Measurements from ENCODE around the gene IL16. TPM values are rescaled to one million over a fixed set of nuclear protein-coding genes. Genes with fewer than 3 reads are reported as not detected.

Gene IL16
- polyA plus RNA-seq, 2 of the 4 experiments (the other 2 are of a cell fraction): 0.09 TPM; not detected in 1

DNA sequence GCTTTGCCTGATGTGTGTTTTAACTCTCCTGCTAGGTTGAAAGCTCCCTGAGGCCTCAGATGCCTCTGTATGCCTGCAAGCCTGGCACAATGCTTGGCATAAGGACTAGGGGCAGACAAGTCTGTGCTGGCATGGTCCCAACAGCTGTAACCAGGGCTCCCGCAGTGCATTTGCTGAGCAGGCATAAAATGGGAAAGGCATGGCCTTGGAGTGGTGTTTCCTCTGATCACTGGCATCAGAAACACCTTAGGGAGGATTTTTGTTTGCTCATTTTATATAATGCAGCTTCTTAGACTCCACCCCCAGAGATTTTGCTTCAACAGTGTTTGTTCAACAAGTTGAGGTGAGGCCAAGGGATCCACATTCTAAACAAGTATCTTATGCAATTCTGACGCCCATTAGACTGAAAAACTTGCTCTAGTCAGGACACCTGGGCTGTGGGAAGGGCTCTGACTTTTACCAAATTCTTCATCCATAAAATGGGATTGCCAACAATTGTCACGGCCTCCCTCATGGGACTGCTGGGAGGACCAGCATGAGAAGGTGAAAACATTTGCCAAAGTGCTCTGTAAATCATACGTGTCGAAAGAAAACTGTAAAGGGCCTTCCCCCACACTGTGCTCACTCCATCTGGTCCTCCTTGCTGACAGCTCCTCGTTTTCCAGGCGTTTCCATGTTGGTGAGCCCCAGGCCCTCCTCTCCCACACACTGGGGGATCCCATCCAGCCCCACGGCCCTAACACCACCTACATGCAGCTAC lies 84.2 kb downstream of the IL16 start:
- ChIA-PET POLR2A (no interaction called here), CTCF (interaction anchor here (1.0 to 20.2 kb wide), 10 partner anchors 10 to 174 kb away, joined by 3 to 361 read pairs (median 6); no protein-coding TSS in a partner anchor)
- Histone ChIP-seq H3K9me3 (peaks cover 15% of the 10 kb centered on the region; the same call in 2 of the 3 replicates), H3K4me3 (no peak overlapping the region), H3K27ac (no peak overlapping the region), H3K4me1 (no peaks in the 10 kb centered on the region), H3K4me2 (no peak overlapping the region)
- DNase-seq (ENCODE audit: low read depth in 1 of 2, low spot score in 1 of 2) (no peak), ATAC-seq (no peak), FAIRE-seq (no peak)
- TF ChIP-seq CHD2 (IDR thresholded peaks at IDR 0.05; ENCODE audit: low read length, partially characterized antibody): no peak
- no peak for TF ChIP-seq EHF (CRISPR knock-in tag; IDR thresholded peaks at IDR 0.05)
- TF ChIP-seq HEYL (CRISPR knock-in tag; IDR thresholded peaks at IDR 0.05): no peak
- TF ChIP-seq, protein P1, sequence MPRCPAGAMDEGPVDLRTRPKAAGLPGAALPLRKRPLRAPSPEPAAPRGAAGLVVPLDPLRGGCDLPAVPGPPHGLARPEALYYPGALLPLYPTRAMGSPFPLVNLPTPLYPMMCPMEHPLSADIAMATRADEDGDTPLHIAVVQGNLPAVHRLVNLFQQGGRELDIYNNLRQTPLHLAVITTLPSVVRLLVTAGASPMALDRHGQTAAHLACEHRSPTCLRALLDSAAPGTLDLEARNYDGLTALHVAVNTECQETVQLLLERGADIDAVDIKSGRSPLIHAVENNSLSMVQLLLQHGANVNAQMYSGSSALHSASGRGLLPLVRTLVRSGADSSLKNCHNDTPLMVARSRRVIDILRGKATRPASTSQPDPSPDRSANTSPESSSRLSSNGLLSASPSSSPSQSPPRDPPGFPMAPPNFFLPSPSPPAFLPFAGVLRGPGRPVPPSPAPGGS (IDR thresholded peaks at IDR 0.05): no peak
- no peak for TF ChIP-seq POLR2AphosphoS2 (conservative IDR thresholded peaks at IDR 0.05; ENCODE audit: low read length)
- TF ChIP-seq, protein P2, sequence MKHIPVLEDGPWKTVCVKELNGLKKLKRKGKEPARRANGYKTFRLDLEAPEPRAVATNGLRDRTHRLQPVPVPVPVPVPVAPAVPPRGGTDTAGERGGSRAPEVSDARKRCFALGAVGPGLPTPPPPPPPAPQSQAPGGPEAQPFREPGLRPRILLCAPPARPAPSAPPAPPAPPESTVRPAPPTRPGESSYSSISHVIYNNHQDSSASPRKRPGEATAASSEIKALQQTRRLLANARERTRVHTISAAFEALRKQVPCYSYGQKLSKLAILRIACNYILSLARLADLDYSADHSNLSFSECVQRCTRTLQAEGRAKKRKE (CRISPR knock-in tag; IDR thresholded peaks at IDR 0.05; ENCODE audit: low read depth): no peak
- TF ChIP-seq, protein P3, sequence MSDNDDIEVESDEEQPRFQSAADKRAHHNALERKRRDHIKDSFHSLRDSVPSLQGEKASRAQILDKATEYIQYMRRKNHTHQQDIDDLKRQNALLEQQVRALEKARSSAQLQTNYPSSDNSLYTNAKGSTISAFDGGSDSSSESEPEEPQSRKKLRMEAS (IDR thresholded peaks at IDR 0.05): no peak
- TF ChIP-seq MAFK (IDR thresholded peaks at IDR 0.05; ENCODE audit: partially characterized antibody): peak; percentile 90
- no peak for TF ChIP-seq POLR2A (IDR thresholded peaks at IDR 0.05; ENCODE audit: low read length)
- WGBS (ENCODE audit: missing lambda C conversion rate): 19% methylated on average over 8 of the region's 8 CpGs

DNA sequence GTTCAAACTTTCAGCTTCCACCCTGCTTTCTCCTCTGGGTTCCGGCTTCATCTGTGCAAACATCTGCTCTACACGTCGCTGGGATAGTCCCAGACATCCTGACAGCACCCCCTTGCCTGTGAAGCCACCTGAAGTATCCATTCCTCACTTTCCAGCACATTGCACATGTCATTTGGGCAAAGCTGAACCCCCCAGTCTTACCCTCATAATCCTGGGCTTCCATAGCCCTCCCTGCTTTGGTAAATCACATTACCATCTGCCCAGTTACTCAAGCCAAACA lies 84.7 kb downstream of the IL16 start:
- DNase-seq (ENCODE audit: low read depth in 1 of 2, low spot score in 1 of 2): no peak
- FAIRE-seq: no peak
- Histone ChIP-seq H3K27ac (no peak overlapping the region), H3K4me3 (no peak overlapping the region), H3K4me1 (no peaks in the 10 kb centered on the region), H3K9me3 (peaks cover 11% of the 10 kb centered on the region; the same call in 2 of the 3 replicates), H3K4me2 (no peak overlapping the region)
- TF ChIP-seq NPAS2 (CRISPR knock-in tag; IDR thresholded peaks at IDR 0.05; ENCODE audit: borderline replicate concordance) (no peak), CBX2 (IDR thresholded peaks at IDR 0.05; ENCODE audit: borderline replicate concordance, low read depth) (no peak), SREBF2 (IDR thresholded peaks at IDR 0.05) (no peak), NR3C1 (IDR thresholded peaks at IDR 0.05) (no peak), RNF2 (IDR thresholded peaks at IDR 0.05; ENCODE audit: borderline replicate concordance, low read depth) (no peak), HOXA7 (CRISPR knock-in tag; IDR thresholded peaks at IDR 0.05) (no peak), EHMT2 (IDR thresholded peaks at IDR 0.05; ENCODE audit: low read depth) (no peak), FOXS1 (CRISPR knock-in tag; IDR thresholded peaks at IDR 0.05) (no peak), HOXB5 (CRISPR knock-in tag; IDR thresholded peaks at IDR 0.05) (no peak), SMC3 (IDR thresholded peaks at IDR 0.05) (no peak), CBX8 (IDR thresholded peaks at IDR 0.05) (no peak), HOXB13 (CRISPR knock-in tag; IDR thresholded peaks at IDR 0.05; ENCODE audit: low read depth) (no peak), BHLHE40 (IDR thresholded peaks at IDR 0.05; ENCODE audit: low read depth, low read length) (no peak), CHD2 (IDR thresholded peaks at IDR 0.05; ENCODE audit: low read length, partially characterized antibody) (no peak), ZNF302 (CRISPR knock-in tag; IDR thresholded peaks at IDR 0.05) (no peak)
- TF ChIP-seq, protein P4, sequence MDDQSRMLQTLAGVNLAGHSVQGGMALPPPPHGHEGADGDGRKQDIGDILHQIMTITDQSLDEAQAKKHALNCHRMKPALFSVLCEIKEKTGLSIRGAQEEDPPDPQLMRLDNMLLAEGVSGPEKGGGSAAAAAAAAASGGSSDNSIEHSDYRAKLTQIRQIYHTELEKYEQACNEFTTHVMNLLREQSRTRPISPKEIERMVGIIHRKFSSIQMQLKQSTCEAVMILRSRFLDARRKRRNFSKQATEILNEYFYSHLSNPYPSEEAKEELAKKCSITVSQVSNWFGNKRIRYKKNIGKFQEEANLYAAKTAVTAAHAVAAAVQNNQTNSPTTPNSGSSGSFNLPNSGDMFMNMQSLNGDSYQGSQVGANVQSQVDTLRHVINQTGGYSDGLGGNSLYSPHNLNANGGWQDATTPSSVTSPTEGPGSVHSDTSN (IDR thresholded peaks at IDR 0.05): no peak
- TF ChIP-seq, protein P5, sequence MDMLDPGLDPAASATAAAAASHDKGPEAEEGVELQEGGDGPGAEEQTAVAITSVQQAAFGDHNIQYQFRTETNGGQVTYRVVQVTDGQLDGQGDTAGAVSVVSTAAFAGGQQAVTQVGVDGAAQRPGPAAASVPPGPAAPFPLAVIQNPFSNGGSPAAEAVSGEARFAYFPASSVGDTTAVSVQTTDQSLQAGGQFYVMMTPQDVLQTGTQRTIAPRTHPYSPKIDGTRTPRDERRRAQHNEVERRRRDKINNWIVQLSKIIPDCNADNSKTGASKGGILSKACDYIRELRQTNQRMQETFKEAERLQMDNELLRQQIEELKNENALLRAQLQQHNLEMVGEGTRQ (IDR thresholded peaks at IDR 0.05): no peak
- TF ChIP-seq, protein P6, sequence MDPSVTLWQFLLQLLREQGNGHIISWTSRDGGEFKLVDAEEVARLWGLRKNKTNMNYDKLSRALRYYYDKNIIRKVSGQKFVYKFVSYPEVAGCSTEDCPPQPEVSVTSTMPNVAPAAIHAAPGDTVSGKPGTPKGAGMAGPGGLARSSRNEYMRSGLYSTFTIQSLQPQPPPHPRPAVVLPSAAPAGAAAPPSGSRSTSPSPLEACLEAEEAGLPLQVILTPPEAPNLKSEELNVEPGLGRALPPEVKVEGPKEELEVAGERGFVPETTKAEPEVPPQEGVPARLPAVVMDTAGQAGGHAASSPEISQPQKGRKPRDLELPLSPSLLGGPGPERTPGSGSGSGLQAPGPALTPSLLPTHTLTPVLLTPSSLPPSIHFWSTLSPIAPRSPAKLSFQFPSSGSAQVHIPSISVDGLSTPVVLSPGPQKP (IDR thresholded peaks at IDR 0.05; ENCODE audit: low read depth, low read length): no peak
- TF ChIP-seq, protein P2 (CRISPR knock-in tag; IDR thresholded peaks at IDR 0.05; ENCODE audit: low read depth): no peak
- TF ChIP-seq, protein P7, sequence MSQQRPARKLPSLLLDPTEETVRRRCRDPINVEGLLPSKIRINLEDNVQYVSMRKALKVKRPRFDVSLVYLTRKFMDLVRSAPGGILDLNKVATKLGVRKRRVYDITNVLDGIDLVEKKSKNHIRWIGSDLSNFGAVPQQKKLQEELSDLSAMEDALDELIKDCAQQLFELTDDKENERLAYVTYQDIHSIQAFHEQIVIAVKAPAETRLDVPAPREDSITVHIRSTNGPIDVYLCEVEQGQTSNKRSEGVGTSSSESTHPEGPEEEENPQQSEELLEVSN (IDR thresholded peaks at IDR 0.05; ENCODE audit: borderline replicate concordance, low read depth): no peak
- CTCF ChIA-PET: interaction anchor here (2.3 to 20.2 kb wide), 3 partner anchors 14 to 129 kb away, joined by 10 to 361 read pairs (median 91); no protein-coding TSS in a partner anchor
- 27% methylated on average over 3 of the region's 3 CpGs for WGBS (ENCODE audit: missing lambda C conversion rate)
- POLR2A ChIA-PET: no interaction called here
- no peak for ATAC-seq
